GM08714 (cell line): Measurements from ENCODE around the gene CGN.

Experiments
- H3K4me3 ChIP-seq: fragments of 200-500 bp; sonication (Bioruptor generic); 2 replicates; pipeline ENCODE4 v1.5.1; 2014; ENCODE audit warnings: mild to moderate bottlenecking, low read length, inconsistent platforms
- ZNF274 ChIP-seq: IDR thresholded peaks from 2 replicates; pipeline ENCODE4 v1.6.1; 2012; ENCODE audit warnings: mild to moderate bottlenecking, low read depth, low read length

The CGN gene

GRCh38 chr1:151565502-151566189 is 54.5 kb downstream of the CGN start:
- TF ChIP-seq ZNF274: no peak
- no peak overlapping the region for H3K4me3 ChIP-seq

GRCh38 chr1:151568626-151569088 is 57.5 kb downstream of the CGN start:
- no peak overlapping the region for H3K4me3 ChIP-seq
- no peak for TF ChIP-seq ZNF274

GRCh38 chr1:151570819-151571218 is 59.6 kb downstream of the CGN start:
- TF ChIP-seq ZNF274: no peak
- no peak overlapping the region for H3K4me3 ChIP-seq

- no peak overlapping the region for H3K4me3 ChIP-seq
- TF ChIP-seq ZNF274: no peak
Observed at GRCh38 chr1:151574575-151575529, 63.7 kb downstream of the CGN start.

GRCh38 chr1:151577173-151577572 is 66.0 kb downstream of the CGN start:
- no peak for TF ChIP-seq ZNF274
- H3K4me3 ChIP-seq: no peak overlapping the region

- H3K4me3 ChIP-seq: no peak overlapping the region
- TF ChIP-seq ZNF274: no peak
Observed at GRCh38 chr1:151578941-151579340, 67.8 kb downstream of the CGN start.

GRCh38 chr1:151579436-151580225 is 68.4 kb downstream of the CGN start:
- no peak overlapping the region for H3K4me3 ChIP-seq

GRCh38 chr1:151581451-151581850 is 70.3 kb downstream of the CGN start:
- no peak for TF ChIP-seq ZNF274
- H3K4me3 ChIP-seq: no peak overlapping the region

More at GRCh38 chr1:151579436-151580225, 68.4 kb downstream of the CGN start:
- no peak for TF ChIP-seq ZNF274

- TF ChIP-seq ZNF274: no peak
- no peak overlapping the region for H3K4me3 ChIP-seq
Observed at GRCh38 chr1:151581921-151582320, 70.7 kb downstream of the CGN start.

GRCh38 chr1:151583796-151584195 is 72.6 kb downstream of the CGN start:
- TF ChIP-seq ZNF274: no peak
- H3K4me3 ChIP-seq: no peak overlapping the region

GRCh38 chr1:151584278-151584677 is 73.1 kb downstream of the CGN start:
- no peak for TF ChIP-seq ZNF274
- H3K4me3 ChIP-seq: no peak overlapping the region

- no peak overlapping the region for H3K4me3 ChIP-seq
- TF ChIP-seq ZNF274: no peak
Observed at GRCh38 chr1:151584780-151585179, 73.6 kb downstream of the CGN start.

- H3K4me3 ChIP-seq: no peak overlapping the region
- no peak for TF ChIP-seq ZNF274
Observed at GRCh38 chr1:151585622-151586021, 74.4 kb downstream of the CGN start.
